CD4-positive, CD25-positive, alpha-beta regulatory T cell (primary cell): ENCODE data around the gene CASP5. TPM values are rescaled to one million over a fixed set of nuclear protein-coding genes. Genes with fewer than 3 reads are reported as not detected.
"Not testable (repeated sequence)": the region's sequence is repeated elsewhere in the genome, so short reads cannot be mapped to it uniquely, and the experiment has no call there.

Experiments used
- ATAC-seq, 2 donors: fragments of 150-1000 bp; cut with Tn5 transposase; one replicate each; pipeline ENCODE4 v1.10.0; 2021; ENCODE audit warnings: low read depth in 2 of 2, moderate number of reproducible peaks in 2 of 2, moderate library complexity in 1 of 2
- DNase-seq, 3 donors: peaks; one replicate each; pipeline versions ENCODE4 v3.0.0 to v3.0.0-alpha.2; 2012 to 2022; ENCODE audit warnings: mixed read lengths in 1 of 3
- H3K27ac ChIP-seq: one replicate; pipeline ENCODE4 v1.7.0; 2013; ENCODE audit warnings: mild to moderate bottlenecking, low read length; ENCODE audit not compliant: insufficient read depth, poor library complexity, severe bottlenecking
- H3K27me3 ChIP-seq: one replicate; pipeline ENCODE4 v1.7.0; 2013; ENCODE audit warnings: low read length; ENCODE audit not compliant: control insufficient read depth, insufficient read depth
- H3K36me3 ChIP-seq: one replicate; pipeline ENCODE4 v1.7.0; 2013; ENCODE audit warnings: mild to moderate bottlenecking, low read length, moderate library complexity; ENCODE audit not compliant: control insufficient read depth, insufficient read depth
- H3K4me1 ChIP-seq: 2 replicates; pipeline ENCODE4 v1.7.0; 2013; ENCODE audit warnings: mild to moderate bottlenecking, low read length; ENCODE audit not compliant: insufficient read depth, control insufficient read depth, poor library complexity, severe bottlenecking
- H3K4me3 ChIP-seq: one replicate; pipeline ENCODE4 v1.7.0; 2013; ENCODE audit warnings: low read depth, mild to moderate bottlenecking, low read length, moderate library complexity
- H3K9me3 ChIP-seq, 2 experiments: 1 replicate in 1 of 2; 2 replicates in 1 of 2; pipeline ENCODE4 v1.7.0; 2013; ENCODE audit warnings: low read length in 2 of 2, mild to moderate bottlenecking in 1 of 2, moderate library complexity in 1 of 2; ENCODE audit not compliant: control insufficient read depth in 2 of 2
- H3K27ac Mint-ChIP-seq, 3 donors: one replicate each; pipeline ENCODE4 v1.8.0; 2020 to 2022; ENCODE audit warnings: mild to moderate bottlenecking in 3 of 3, mixed read lengths in 3 of 3, moderate library complexity in 2 of 3
- H3K27me3 Mint-ChIP-seq: one replicate; pipeline ENCODE4 v1.8.0; 2022; ENCODE audit warnings: mild to moderate bottlenecking, mixed read lengths
- H3K36me3 Mint-ChIP-seq: one replicate; pipeline ENCODE4 v1.8.0; 2020; ENCODE audit warnings: mixed read lengths
- H3K4me1 Mint-ChIP-seq, 4 donors: one replicate each; pipeline ENCODE4 v1.8.0; 2020 to 2022; ENCODE audit warnings: mixed read lengths in 4 of 4, mild to moderate bottlenecking in 1 of 4
- H3K4me3 Mint-ChIP-seq, 4 donors: one replicate each; pipeline ENCODE4 v1.8.0; 2020 to 2022; ENCODE audit warnings: mild to moderate bottlenecking in 4 of 4, mixed read lengths in 4 of 4, moderate library complexity in 3 of 4
- H3K9me3 Mint-ChIP-seq, 7 donors: one replicate each; pipeline ENCODE4 v1.8.0; 2020 to 2022; ENCODE audit warnings: mixed read lengths in 7 of 7, mild to moderate bottlenecking in 3 of 7, moderate library complexity in 2 of 7
- polyA plus RNA-seq, 4 donors: library from polyadenylated mRNA; unstranded; fragments of 300-500 nt; fragmentation: Illumina TruSeq; gene quantifications; one replicate each; pipeline ENCODE4 v1.2.3, GENCODE V29; 2021
- total RNA-seq: library from RNA; stranded (reverse); gene quantifications from one replicate; pipeline ENCODE4 v1.2.3, GENCODE V29; 2022

Gene CASP5
- total RNA-seq: not detected
- polyA plus RNA-seq: under 1 TPM in 1 of 4 donors, not detected in 3; 0.24 TPM

DNA sequence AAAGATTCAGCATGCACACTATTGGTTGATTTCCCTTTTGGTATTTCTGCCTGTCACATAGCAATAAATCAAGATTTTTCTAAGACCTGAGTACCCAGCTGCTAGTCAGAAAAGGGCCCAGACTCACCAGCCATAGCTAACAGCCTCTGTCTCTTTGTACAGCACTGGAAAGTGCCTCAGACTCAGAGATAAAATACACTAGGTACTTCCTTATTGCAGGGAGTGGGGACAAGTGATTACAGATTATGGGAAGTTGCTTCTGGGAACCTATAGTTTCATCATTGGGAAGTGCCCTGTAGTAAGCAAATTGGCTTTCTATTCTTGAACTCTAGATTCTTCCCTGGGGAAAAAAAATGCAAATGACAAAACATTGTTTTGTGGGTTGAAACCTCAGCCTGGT, at the start of gene CASP5:
CASP5 (minus strand) TSS at position 166 of the 400 bp plus-strand sequence; CDS start at position 134, 32 bp downstream.
- Histone ChIP-seq H3K27ac (no peak within 1 kb of the TSS), H3K9me3 (no peaks in the 10 kb centered on the region), H3K27me3 (no peaks in the 10 kb centered on the region), H3K36me3 (peaks cover 34% of the 10 kb centered on the region), H3K4me3 (no peak within 1 kb of the TSS), H3K4me1 (peaks cover 3% of the 10 kb centered on the region)
- no peak within 1 kb of the TSS for H3K4me3 Mint-ChIP-seq
- H3K9me3 Mint-ChIP-seq: peaks cover 0 to 5% (median 2%) of the 10 kb centered on the region in 7 donors
- ATAC-seq (no peak), DNase-seq (no peak)
- H3K27ac Mint-ChIP-seq: peak within 1 kb of the TSS in 2 of 3 donors; percentile 16 to 63
- no peaks in the 10 kb centered on the region for H3K27me3 Mint-ChIP-seq
- H3K4me1 Mint-ChIP-seq: peaks cover 11 to 26% (median 16%) of the 10 kb centered on the region in 4 donors
- peaks cover 23% of the 10 kb centered on the region for H3K36me3 Mint-ChIP-seq

DNA sequence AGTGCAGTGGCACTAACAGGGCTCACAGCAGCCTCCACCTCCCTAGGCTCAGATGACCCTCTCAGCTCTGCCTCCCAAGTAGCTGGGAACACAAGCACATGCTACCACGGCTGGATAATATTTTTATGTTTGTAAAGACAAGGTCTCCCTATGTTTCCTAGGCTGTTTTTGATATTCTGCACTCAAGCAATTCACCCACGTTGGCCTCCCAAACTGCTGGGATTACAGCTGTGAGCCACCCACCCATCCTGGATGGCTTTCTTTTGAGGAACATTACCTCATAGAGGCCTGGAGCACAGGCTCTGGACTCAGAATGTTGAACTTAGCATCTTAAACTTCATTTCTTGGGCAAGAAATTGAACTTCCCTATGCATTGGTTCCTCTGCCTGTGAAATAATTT, 49.1 kb upstream of the CASP5 start:
- Mint-ChIP-seq H3K4me1 (peaks cover 24 to 48% (median 32%) of the 10 kb centered on the region in 4 donors), H3K36me3 (peaks cover 15% of the 10 kb centered on the region)
- peaks cover 36% of the 10 kb centered on the region for H3K4me1 ChIP-seq
- H3K4me3 Mint-ChIP-seq, H3K9me3 ChIP-seq, DNase-seq, H3K27me3 Mint-ChIP-seq, ATAC-seq, H3K27ac Mint-ChIP-seq, H3K9me3 Mint-ChIP-seq, H3K4me3 ChIP-seq, H3K27me3 ChIP-seq: not testable (repeated sequence)
- H3K27ac ChIP-seq: peak overlapping the region; percentile 78
- peaks cover 11% of the 10 kb centered on the region for H3K36me3 ChIP-seq

- H3K9me3 Mint-ChIP-seq: peaks cover 0 to 3% (median 0%) of the 10 kb centered on the region in 7 donors
- H3K4me3 Mint-ChIP-seq: peak overlapping the region; percentile 91 to 99 (median 96)
- H3K9me3 ChIP-seq: no peaks in the 10 kb centered on the region
- H3K27me3 ChIP-seq: no peaks in the 10 kb centered on the region
- H3K27me3 Mint-ChIP-seq: peaks cover 5% of the 10 kb centered on the region
- peak in 2 of 3 donors; percentile 70 to 84 for DNase-seq
- H3K27ac Mint-ChIP-seq: peak overlapping the region; percentile 96 to 100 (median 96)
- H3K27ac ChIP-seq: peak overlapping the region; percentile 78
- H3K4me1 Mint-ChIP-seq: peaks cover 31 to 55% (median 36%) of the 10 kb centered on the region in 4 donors
- H3K36me3 Mint-ChIP-seq: peaks cover 23% of the 10 kb centered on the region
- H3K4me3 ChIP-seq: peak overlapping the region; percentile 91
- peak; percentile 56 to 68 for ATAC-seq
- H3K4me1 ChIP-seq: peaks cover 42% of the 10 kb centered on the region
- peaks cover 16% of the 10 kb centered on the region for H3K36me3 ChIP-seq
Observed at GRCh38 chr11:105071089-105071732, 48.2 kb upstream of the CASP5 start.

- Histone ChIP-seq H3K27ac (peak overlapping the region; percentile 78), H3K36me3 (peaks cover 20% of the 10 kb centered on the region), H3K4me3 (peak overlapping the region; percentile 91), H3K27me3 (no peaks in the 10 kb centered on the region), H3K9me3 (no peaks in the 10 kb centered on the region), H3K4me1 (peaks cover 45% of the 10 kb centered on the region)
- peak overlapping the region; percentile 96 to 100 (median 96) for H3K27ac Mint-ChIP-seq
- ATAC-seq (peak; percentile 58 to 69), DNase-seq (peak in 2 of 3 donors; percentile 36 to 63)
- H3K27me3 Mint-ChIP-seq: peaks cover 5% of the 10 kb centered on the region
- peaks cover 36 to 64% (median 43%) of the 10 kb centered on the region in 4 donors for H3K4me1 Mint-ChIP-seq
- H3K36me3 Mint-ChIP-seq: peaks cover 32% of the 10 kb centered on the region
- peak overlapping the region; percentile 91 to 99 (median 96) for H3K4me3 Mint-ChIP-seq
- peaks cover 0 to 3% (median 0%) of the 10 kb centered on the region in 7 donors for H3K9me3 Mint-ChIP-seq
Observed at GRCh38 chr11:105070306-105070705, 47.3 kb upstream of the CASP5 start.

- DNase-seq, H3K27me3 Mint-ChIP-seq, H3K9me3 ChIP-seq, H3K9me3 Mint-ChIP-seq, H3K27me3 ChIP-seq: not testable (repeated sequence)
- peak overlapping the region; percentile 91 for H3K4me3 ChIP-seq
- H3K36me3 Mint-ChIP-seq: peaks cover 36% of the 10 kb centered on the region
- H3K4me3 Mint-ChIP-seq: peak overlapping the region; percentile 91 to 99 (median 96)
- peaks cover 41 to 69% (median 47%) of the 10 kb centered on the region in 4 donors for H3K4me1 Mint-ChIP-seq
- ATAC-seq: peak in 1 of 2 donors; percentile 33
- peaks cover 26% of the 10 kb centered on the region for H3K36me3 ChIP-seq
- peaks cover 45% of the 10 kb centered on the region for H3K4me1 ChIP-seq
- H3K27ac ChIP-seq: peak overlapping the region; percentile 78
- H3K27ac Mint-ChIP-seq: peak overlapping the region; percentile 96 to 100 (median 96)
Observed at GRCh38 chr11:105069749-105070148, 46.8 kb upstream of the CASP5 start.

DNA sequence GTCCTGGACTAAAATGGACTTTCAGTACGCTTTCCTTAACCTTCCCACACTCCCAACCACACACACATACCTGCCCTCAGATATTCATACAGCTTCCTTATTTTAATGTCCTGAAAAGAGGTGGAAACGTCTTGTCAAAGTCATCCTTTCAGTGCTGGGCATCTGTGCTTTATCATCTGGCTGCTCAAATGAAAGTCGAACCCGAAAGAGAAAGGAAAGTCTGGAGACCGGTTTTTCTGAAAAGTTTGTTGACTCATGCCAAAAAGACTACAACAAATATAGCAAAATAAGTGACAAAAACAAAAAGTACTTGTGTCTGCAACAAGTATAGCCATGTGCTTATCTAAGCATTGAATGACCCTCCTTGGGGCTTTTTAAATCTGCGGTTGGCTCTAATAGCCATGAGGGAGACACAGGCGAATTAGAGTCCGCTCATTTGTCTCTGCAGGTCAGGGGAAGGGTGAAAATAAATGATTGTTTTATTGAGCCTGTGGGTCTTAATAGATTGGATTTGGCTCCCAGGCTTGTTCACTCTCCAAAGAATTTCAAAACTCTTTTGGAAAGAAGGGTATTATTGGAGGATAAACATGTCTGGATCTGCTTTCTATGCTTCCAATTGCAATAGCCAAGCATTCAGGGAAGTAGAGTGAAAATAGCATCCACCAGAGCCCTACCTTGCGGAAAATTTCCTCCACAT, 40.4 kb upstream of the CASP5 start:
- not testable (repeated sequence) for H3K9me3 ChIP-seq, H3K4me3 ChIP-seq, H3K27ac Mint-ChIP-seq, H3K27me3 Mint-ChIP-seq, ATAC-seq, H3K27ac ChIP-seq, H3K27me3 ChIP-seq, H3K9me3 Mint-ChIP-seq, DNase-seq
- Histone ChIP-seq H3K36me3 (peaks cover 50% of the 10 kb centered on the region), H3K4me1 (peaks cover 23% of the 10 kb centered on the region)
- Mint-ChIP-seq H3K4me1 (peaks cover 31 to 60% (median 39%) of the 10 kb centered on the region in 4 donors), H3K4me3 (peak overlapping the region in 1 of 4 donors; percentile 71), H3K36me3 (peaks cover 70% of the 10 kb centered on the region)

DNA sequence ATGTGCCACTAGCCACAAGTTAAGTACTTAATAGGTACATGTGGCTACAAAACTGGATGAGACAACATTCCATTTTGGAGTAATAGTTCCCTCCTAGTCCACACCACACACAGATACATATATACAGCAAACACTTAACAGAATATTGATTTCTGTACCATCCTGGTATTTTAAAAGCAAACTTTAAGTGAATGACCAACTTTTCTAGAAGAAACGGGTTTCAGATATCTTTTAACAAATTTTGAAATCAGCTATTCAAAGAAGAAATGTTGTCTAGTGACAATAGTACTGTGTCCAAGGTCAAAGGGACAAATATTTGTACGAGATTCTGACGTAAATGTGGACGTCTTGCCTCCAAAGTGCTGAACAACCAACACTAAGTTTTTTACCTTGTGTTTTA, 34.5 kb upstream of the CASP5 start:
- H3K4me3 Mint-ChIP-seq: no peak overlapping the region
- no peak overlapping the region for H3K27ac ChIP-seq

More for the DNA sequence above, 34.5 kb upstream of the CASP5 start:
- Mint-ChIP-seq H3K9me3 (peaks cover 0 to 4% (median 0%) of the 10 kb centered on the region in 7 donors), H3K27me3 (no peaks in the 10 kb centered on the region), H3K36me3 (peaks cover 24% of the 10 kb centered on the region), H3K4me1 (peaks cover 0 to 16% (median 1%) of the 10 kb centered on the region in 4 donors), H3K27ac (no peak overlapping the region)
- Histone ChIP-seq H3K9me3 (no peaks in the 10 kb centered on the region), H3K27me3 (no peaks in the 10 kb centered on the region), H3K36me3 (peaks cover 12% of the 10 kb centered on the region), H3K4me1 (no peaks in the 10 kb centered on the region), H3K4me3 (no peak overlapping the region)
- DNase-seq (no peak), ATAC-seq (no peak)
